ENCODE measurements around the gene FDX2. TPM values are rescaled to one million over a fixed set of nuclear protein-coding genes. Genes with fewer than 3 reads are reported as not detected.

The FDX2 gene
- total and polyA plus RNA-seq, 2 of the 8 experiments (the other 6 are each of a cell fraction or from before 2014, with no cell fraction given), result 27.0 to 64.4 TPM

DNA sequence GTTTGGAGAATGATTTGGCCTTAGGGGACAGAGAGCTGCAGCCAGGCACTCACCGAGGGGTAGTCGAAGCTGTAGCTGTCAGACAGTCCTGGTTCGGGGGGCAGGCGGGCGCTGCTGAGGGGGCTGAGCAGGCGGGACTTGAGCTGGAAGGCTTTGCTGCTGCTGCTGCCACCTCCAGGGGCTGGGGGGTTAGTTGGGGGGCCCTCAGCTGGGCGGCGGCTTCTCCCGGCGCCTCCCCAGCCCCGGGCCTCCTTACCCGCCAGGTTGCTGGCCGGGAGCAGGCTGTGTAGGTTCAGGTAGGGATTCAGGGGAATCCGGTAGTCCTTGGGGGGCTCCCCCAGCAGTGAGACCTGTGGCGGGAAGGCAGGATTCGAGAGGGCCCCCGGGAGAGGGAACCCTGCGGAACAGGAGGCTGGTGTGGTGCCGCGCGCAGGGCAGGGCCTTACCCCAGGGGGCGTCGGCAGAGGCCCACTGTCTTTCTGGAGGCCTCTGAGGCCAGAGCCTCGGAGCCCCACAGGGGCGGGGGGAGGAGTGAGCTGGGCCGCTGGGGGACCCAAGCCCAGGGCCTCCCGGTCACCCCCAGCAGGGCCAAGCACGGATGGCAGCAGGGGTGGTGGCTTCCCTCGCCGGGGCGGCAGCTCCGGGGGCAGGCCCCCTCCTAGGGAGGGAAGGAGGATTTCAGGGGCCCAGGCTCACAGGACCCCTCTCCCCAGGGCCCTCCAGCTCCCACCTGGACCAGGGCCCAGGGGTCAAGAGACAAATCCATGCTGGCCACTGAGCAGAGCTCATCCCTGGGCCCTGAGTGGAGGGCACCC lies 5.0 kb upstream of the FDX2 start (continued):
- no peak for TF ChIP-seq JUN (IDR thresholded peaks at IDR 0.05; ENCODE audit: low read depth, low read length)
- TF ChIP-seq GTF2F1 (IDR thresholded peaks at IDR 0.05; ENCODE audit: borderline replicate concordance, low read depth, low read length), result no peak
- TF ChIP-seq CREB1 (IDR thresholded peaks at IDR 0.05), result no peak
- TF ChIP-seq POLR2AphosphoS5 (IDR thresholded peaks at IDR 0.05; ENCODE audit: low read depth, low read length), result no peak
- no peak for TF ChIP-seq SAP30 (IDR thresholded peaks at IDR 0.05; ENCODE audit: insufficient read depth, insufficient replicate concordance, low read length)
- TF ChIP-seq RFX5 (IDR thresholded peaks at IDR 0.05; ENCODE audit: borderline replicate concordance, low read depth, low read length), result no peak
